HepG2 (cell line): Measurements from ENCODE around the gene SERTAD3. TPM values are rescaled to one million over a fixed set of nuclear protein-coding genes. Genes with fewer than 3 reads are reported as not detected.

ENCODE experiments used
- ADNP ChIP-seq: sonication (generic); formaldehyde crosslinking; IDR thresholded peaks from 2 replicates; pipeline ENCODE4 v1.4.0; 2020; ENCODE audit warnings: missing genetic modification reagents
- ARNTL ChIP-seq: sonication (generic); formaldehyde crosslinking; IDR thresholded peaks from 2 replicates; pipeline ENCODE4 v1.4.0; 2020; ENCODE audit warnings: mild to moderate bottlenecking, missing genetic modification reagents
- FOXC1 ChIP-seq: sonication (generic); formaldehyde crosslinking; IDR thresholded peaks from 2 replicates; pipeline ENCODE4 v1.8.0; 2022; ENCODE audit warnings: mild to moderate bottlenecking, missing genetic modification reagents, borderline replicate concordance
- MAFF ChIP-seq: IDR thresholded peaks from 2 replicates; pipeline ENCODE4 v1.6.1; 2011; ENCODE audit warnings: low read depth, low read length, improper control_type of control experiment
- MEIS1 ChIP-seq: sonication (generic); formaldehyde crosslinking; IDR thresholded peaks from 2 replicates; pipeline ENCODE4 v1.9.0; 2021; ENCODE audit warnings: mild to moderate bottlenecking, missing genetic modification reagents, moderate library complexity, borderline replicate concordance
- MYNN ChIP-seq: sonication (generic); formaldehyde crosslinking; IDR thresholded peaks from 2 replicates; pipeline ENCODE4 v1.4.0; 2020; ENCODE audit warnings: mild to moderate bottlenecking, low read depth, missing genetic modification reagents
- NFIC ChIP-seq: IDR thresholded peaks from 2 replicates; pipeline ENCODE4 v1.6.1; 2012; ENCODE audit warnings: mild to moderate bottlenecking, low read length, inconsistent platforms
- PHF20 ChIP-seq: sonication (generic); formaldehyde crosslinking; IDR thresholded peaks from 2 replicates; pipeline ENCODE4 v1.5.0; 2020; ENCODE audit warnings: mild to moderate bottlenecking, missing genetic modification reagents
- RAD21 ChIP-seq: fragments of 450-650 bp; formaldehyde crosslinking; IDR thresholded peaks from 2 replicates; pipeline ENCODE4 v1.5.0; 2020; ENCODE audit warnings: mild to moderate bottlenecking
- ZMYM4 ChIP-seq: sonication (generic); formaldehyde crosslinking; IDR thresholded peaks from 2 replicates; pipeline ENCODE4 v1.8.1; 2023; ENCODE audit warnings: mild to moderate bottlenecking, missing genetic modification reagents
- ZNF333 ChIP-seq: sonication (generic); formaldehyde crosslinking; IDR thresholded peaks from 2 replicates; pipeline ENCODE4 v1.4.0; 2020; ENCODE audit warnings: mild to moderate bottlenecking, missing genetic modification reagents, borderline replicate concordance
- ZNF652 ChIP-seq: IDR thresholded peaks from 2 replicates; pipeline ENCODE4 v1.6.1; 2016; ENCODE audit warnings: low read depth, borderline replicate concordance
- ZNF781 ChIP-seq: sonication (generic); formaldehyde crosslinking; IDR thresholded peaks from 2 replicates; pipeline ENCODE4 v1.5.1; 2020; ENCODE audit warnings: borderline replicate concordance, mild to moderate bottlenecking, missing genetic modification reagents; ENCODE audit errors: not compliant biosample characterization
- polyA plus RNA-seq, 8 experiments: library from polyadenylated mRNA; depleted of rRNA in 3 of 8; stranded (reverse) in 7 of 8; unstranded in 1 of 8; fragments of >200 nt; fragmentation: Illumina TruSeq in 4 of 8; extraction: Trizol in 4 of 8; gene quantifications; 2 replicates each; pipeline versions ENCODE4 v1.2.1 to v1.2.3, GENCODE V29; 2011 to 2016; ENCODE audit warnings: low read depth in 4 of 8, missing spikeins in 1 of 8, mixed read lengths in 1 of 8; ENCODE audit not compliant: insufficient read depth in 1 of 8
- total RNA-seq, 5 experiments: library from RNA; depleted of rRNA; stranded (reverse); fragments of >200 nt; fragmentation: Illumina TruSeq; extraction: Trizol; gene quantifications; 2 replicates each; pipeline ENCODE4 v1.2.3, GENCODE V29; 2016; ENCODE audit warnings: low read depth in 1 of 5
- TF ChIP-seq, protein P1 (sequence below): sonication (generic); formaldehyde crosslinking; conservative IDR thresholded peaks from 2 replicates; pipeline ENCODE4 v1.8.0; 2022; ENCODE audit warnings: low read depth, missing genetic modification reagents
- TF ChIP-seq, protein P2 (sequence below): sonication (generic); formaldehyde crosslinking; IDR thresholded peaks from 2 replicates; pipeline ENCODE4 v1.4.0; 2020; ENCODE audit warnings: mild to moderate bottlenecking, missing genetic modification reagents
- TF ChIP-seq, protein P3 (sequence below): sonication (generic); formaldehyde crosslinking; IDR thresholded peaks from 2 replicates; pipeline ENCODE4 v1.4.0; 2020; ENCODE audit warnings: missing genetic modification reagents
- TF ChIP-seq, protein P4 (sequence below): sonication (generic); formaldehyde crosslinking; IDR thresholded peaks from 2 replicates; pipeline ENCODE4 v1.4.0; 2020; ENCODE audit warnings: missing genetic modification reagents
- TF ChIP-seq, protein P5 (sequence below): sonication (generic); formaldehyde crosslinking; IDR thresholded peaks from 2 replicates; pipeline ENCODE4 v1.5.0; 2020; ENCODE audit warnings: mild to moderate bottlenecking, missing genetic modification reagents, moderate library complexity

SERTAD3 gene
- total and polyA plus RNA-seq, 2 of the 13 experiments (the other 11 are each of a cell fraction or from before 2014, with no cell fraction given) = 9.6 to 16.9 TPM

DNA sequence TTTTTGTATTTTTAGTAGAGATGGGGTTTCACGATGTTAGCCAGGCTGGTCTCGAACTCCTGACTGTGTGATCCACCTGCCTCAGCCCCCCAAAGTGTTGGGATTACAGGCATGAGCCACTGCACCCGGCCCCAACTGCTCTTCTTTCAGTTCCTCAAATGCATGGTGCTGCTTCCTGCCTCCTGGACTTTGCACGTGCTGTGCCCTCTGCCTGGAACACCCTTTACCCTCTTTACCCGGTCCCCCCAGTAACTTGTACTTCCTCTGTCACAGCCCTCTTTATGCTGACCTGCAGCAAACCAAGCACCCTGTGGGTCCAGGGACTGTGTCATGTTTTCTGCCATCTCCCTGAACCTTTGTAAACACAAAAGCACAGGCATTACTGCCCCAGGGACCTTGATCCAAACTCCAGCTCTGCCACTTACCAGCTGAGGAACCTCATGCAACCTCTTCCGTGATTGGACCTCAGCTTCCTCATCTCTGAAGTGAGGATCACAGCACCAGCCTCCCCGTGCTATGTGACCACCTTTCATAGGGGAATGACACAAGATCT lies 17.6 kb upstream of the SERTAD3 start (continued):
- TF ChIP-seq, protein P1, sequence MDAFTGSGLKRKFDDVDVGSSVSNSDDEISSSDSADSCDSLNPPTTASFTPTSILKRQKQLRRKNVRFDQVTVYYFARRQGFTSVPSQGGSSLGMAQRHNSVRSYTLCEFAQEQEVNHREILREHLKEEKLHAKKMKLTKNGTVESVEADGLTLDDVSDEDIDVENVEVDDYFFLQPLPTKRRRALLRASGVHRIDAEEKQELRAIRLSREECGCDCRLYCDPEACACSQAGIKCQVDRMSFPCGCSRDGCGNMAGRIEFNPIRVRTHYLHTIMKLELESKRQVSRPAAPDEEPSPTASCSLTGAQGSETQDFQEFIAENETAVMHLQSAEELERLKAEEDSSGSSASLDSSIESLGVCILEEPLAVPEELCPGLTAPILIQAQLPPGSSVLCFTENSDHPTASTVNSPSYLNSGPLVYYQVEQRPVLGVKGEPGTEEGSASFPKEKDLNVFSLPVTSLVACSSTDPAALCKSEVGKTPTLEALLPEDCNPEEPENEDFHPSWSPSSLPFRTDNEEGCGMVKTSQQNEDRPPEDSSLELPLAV (CRISPR knock-in tag) = no peak
- TF ChIP-seq MEIS1 = 0 out of 2 replicates have a peak, but pooled peaks have one; percentile 42
- TF ChIP-seq NFIC = no peak
- TF ChIP-seq, protein P2, sequence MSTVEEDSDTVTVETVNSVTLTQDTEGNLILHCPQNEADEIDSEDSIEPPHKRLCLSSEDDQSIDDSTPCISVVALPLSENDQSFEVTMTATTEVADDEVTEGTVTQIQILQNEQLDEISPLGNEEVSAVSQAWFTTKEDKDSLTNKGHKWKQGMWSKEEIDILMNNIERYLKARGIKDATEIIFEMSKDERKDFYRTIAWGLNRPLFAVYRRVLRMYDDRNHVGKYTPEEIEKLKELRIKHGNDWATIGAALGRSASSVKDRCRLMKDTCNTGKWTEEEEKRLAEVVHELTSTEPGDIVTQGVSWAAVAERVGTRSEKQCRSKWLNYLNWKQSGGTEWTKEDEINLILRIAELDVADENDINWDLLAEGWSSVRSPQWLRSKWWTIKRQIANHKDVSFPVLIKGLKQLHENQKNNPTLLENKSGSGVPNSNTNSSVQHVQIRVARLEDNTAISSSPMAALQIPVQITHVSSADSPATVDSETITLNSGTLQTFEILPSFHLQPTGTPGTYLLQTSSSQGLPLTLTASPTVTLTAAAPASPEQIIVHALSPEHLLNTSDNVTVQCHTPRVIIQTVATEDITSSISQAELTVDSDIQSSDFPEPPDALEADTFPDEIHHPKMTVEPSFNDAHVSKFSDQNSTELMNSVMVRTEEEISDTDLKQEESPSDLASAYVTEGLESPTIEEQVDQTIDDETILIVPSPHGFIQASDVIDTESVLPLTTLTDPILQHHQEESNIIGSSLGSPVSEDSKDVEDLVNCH (CRISPR knock-in tag) = no peak
- peak; percentile 12; the same call in 1 of the 2 replicates for TF ChIP-seq RAD21 (CRISPR knock-in tag)
- TF ChIP-seq, protein P3, sequence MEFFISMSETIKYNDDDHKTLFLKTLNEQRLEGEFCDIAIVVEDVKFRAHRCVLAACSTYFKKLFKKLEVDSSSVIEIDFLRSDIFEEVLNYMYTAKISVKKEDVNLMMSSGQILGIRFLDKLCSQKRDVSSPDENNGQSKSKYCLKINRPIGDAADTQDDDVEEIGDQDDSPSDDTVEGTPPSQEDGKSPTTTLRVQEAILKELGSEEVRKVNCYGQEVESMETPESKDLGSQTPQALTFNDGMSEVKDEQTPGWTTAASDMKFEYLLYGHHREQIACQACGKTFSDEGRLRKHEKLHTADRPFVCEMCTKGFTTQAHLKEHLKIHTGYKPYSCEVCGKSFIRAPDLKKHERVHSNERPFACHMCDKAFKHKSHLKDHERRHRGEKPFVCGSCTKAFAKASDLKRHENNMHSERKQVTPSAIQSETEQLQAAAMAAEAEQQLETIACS (CRISPR knock-in tag) = 0 out of 2 replicates have a peak, but pooled peaks have one; percentile 22
- 0 out of 2 replicates have a peak, but pooled peaks have one; percentile 50 for TF ChIP-seq ZNF333 (CRISPR knock-in tag)
- 0 out of 2 replicates have a peak, but pooled peaks have one; percentile 6 for TF ChIP-seq PHF20 (CRISPR knock-in tag)
- TF ChIP-seq ZNF652 (CRISPR knock-in tag) = no peak
- TF ChIP-seq ZMYM4 = peak; percentile 22; the same call in 1 of the 2 replicates
- TF ChIP-seq, protein P4, sequence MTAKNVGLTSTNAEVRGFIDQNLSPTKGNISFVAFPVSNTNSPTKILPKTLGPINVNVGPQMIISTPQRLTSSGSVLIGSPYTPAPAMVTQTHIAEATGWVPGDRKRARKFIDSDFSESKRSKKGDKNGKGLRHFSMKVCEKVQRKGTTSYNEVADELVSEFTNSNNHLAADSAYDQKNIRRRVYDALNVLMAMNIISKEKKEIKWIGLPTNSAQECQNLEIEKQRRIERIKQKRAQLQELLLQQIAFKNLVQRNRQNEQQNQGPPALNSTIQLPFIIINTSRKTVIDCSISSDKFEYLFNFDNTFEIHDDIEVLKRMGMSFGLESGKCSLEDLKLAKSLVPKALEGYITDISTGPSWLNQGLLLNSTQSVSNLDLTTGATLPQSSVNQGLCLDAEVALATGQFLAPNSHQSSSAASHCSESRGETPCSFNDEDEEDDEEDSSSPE (CRISPR knock-in tag) = peak; percentile 36; the same call in 1 of the 2 replicates
- TF ChIP-seq, protein P5, sequence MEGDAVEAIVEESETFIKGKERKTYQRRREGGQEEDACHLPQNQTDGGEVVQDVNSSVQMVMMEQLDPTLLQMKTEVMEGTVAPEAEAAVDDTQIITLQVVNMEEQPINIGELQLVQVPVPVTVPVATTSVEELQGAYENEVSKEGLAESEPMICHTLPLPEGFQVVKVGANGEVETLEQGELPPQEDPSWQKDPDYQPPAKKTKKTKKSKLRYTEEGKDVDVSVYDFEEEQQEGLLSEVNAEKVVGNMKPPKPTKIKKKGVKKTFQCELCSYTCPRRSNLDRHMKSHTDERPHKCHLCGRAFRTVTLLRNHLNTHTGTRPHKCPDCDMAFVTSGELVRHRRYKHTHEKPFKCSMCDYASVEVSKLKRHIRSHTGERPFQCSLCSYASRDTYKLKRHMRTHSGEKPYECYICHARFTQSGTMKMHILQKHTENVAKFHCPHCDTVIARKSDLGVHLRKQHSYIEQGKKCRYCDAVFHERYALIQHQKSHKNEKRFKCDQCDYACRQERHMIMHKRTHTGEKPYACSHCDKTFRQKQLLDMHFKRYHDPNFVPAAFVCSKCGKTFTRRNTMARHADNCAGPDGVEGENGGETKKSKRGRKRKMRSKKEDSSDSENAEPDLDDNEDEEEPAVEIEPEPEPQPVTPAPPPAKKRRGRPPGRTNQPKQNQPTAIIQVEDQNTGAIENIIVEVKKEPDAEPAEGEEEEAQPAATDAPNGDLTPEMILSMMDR = 0 out of 2 replicates have a peak, but pooled peaks have one; percentile 7
- TF ChIP-seq ADNP (CRISPR knock-in tag) = 0 out of 2 replicates have a peak, but pooled peaks have one; percentile 53
- no peak for TF ChIP-seq ZNF781 (CRISPR knock-in tag)
- TF ChIP-seq MAFF = peak; percentile 55; the same call in 1 of the 2 replicates
- TF ChIP-seq ARNTL = peak; percentile 84; the same call in 1 of the 2 replicates
- no peak for TF ChIP-seq FOXC1 (CRISPR knock-in tag)
- TF ChIP-seq MYNN = no peak
